K562 (cell line): ENCODE measurements around the gene HNRNPF. TPM values are rescaled to one million over a fixed set of nuclear protein-coding genes. Genes with fewer than 3 reads are reported as not detected.

Experiments used
- DMBX1 ChIP-seq: fragments of 250-450 bp; sonication (Bioruptor Pico); IDR thresholded peaks from 2 replicates; pipeline ENCODE4 v1.8.0; 2022; ENCODE audit warnings: inconsistent platforms, mild to moderate bottlenecking, moderate library complexity, borderline replicate concordance
- HDGF ChIP-seq: fragments of 450-650 bp; IDR thresholded peaks from 2 replicates; pipeline ENCODE4 v1.6.1; 2016
- NEUROD1 ChIP-seq: fragments of 150-350 bp; IDR thresholded peaks from 2 replicates; pipeline ENCODE4 v1.6.1; 2014; ENCODE audit warnings: borderline replicate concordance, low read length, low read depth; ENCODE audit not compliant: partially characterized antibody
- NR3C1 ChIP-seq: sonication (generic); formaldehyde crosslinking; IDR thresholded peaks from 2 replicates; pipeline ENCODE4 v1.8.1; 2022; ENCODE audit warnings: missing genetic modification reagents
- POLR2G ChIP-seq: fragments of 200-400 bp; formaldehyde crosslinking; IDR thresholded peaks from 2 replicates; pipeline ENCODE4 v1.6.1; 2017; ENCODE audit warnings: low read depth, mild to moderate bottlenecking, antibody characterized with exemption, low read length, moderate library complexity
- RBM17 ChIP-seq: fragments of 200-400 bp; formaldehyde crosslinking; IDR thresholded peaks from 2 replicates; pipeline ENCODE4 v1.6.1; 2017; ENCODE audit warnings: low read depth, mild to moderate bottlenecking, low read length, borderline replicate concordance
- SUPT5H ChIP-seq: fragments of 450-650 bp; IDR thresholded peaks from 2 replicates; pipeline ENCODE4 v1.6.1; 2016
- XRCC4 ChIP-seq: IDR thresholded peaks from one replicate; pipeline ENCODE4 v1.6.1; 2011; ENCODE audit not compliant: insufficient read depth, insufficient read length; ENCODE audit errors: extremely low read depth
- ZNF324 ChIP-seq: fragments of 250-450 bp; sonication (Bioruptor Pico); IDR thresholded peaks from 2 replicates; pipeline ENCODE4 v1.4.0; 2020; ENCODE audit warnings: mild to moderate bottlenecking
- ZNF699 ChIP-seq: fragments of 250-450 bp; sonication (Bioruptor Pico); IDR thresholded peaks from 2 replicates; pipeline ENCODE4 v1.8.0; 2021; ENCODE audit warnings: mild to moderate bottlenecking, moderate library complexity; ENCODE audit not compliant: insufficient replicate concordance
- polyA plus RNA-seq, 8 experiments: library from polyadenylated mRNA; depleted of rRNA in 4 of 8; stranded (reverse) in 5 of 8; unstranded in 3 of 8; fragments of >200 nt; fragmentation: Nextera tagmentation in 2 of 8; fragmentation: Illumina TruSeq in 1 of 8; extraction: Ambion mirVana in 2 of 8; extraction: Trizol in 1 of 8; gene quantifications; 2 replicates each; pipeline versions ENCODE4 v1.2.1 to v1.2.3, GENCODE V29; 2011 to 2014; ENCODE audit warnings: inconsistent platforms in 1 of 8, missing spikeins in 1 of 8
- total RNA-seq, 7 experiments: library from RNA; depleted of rRNA in 6 of 7; stranded (reverse); fragments of >200 nt in 6 of 7; fragmentation: Illumina TruSeq in 2 of 7; extraction: Trizol in 2 of 7; gene quantifications; 2 replicates each; pipeline versions ENCODE4 v1.2.1 to v1.2.3, GENCODE V29; 2011 to 2021; ENCODE audit warnings: low replicate concordance in 1 of 7
- TF ChIP-seq, protein P1 (sequence below), 2 experiments: fragments of 450-650 bp; IDR thresholded peaks; 2 replicates each; pipeline ENCODE4 v1.6.1; 2016
- TF ChIP-seq, protein P2 (sequence below), 2 experiments: fragments of 450-650 bp; IDR thresholded peaks; 2 replicates each; pipeline ENCODE4 v1.6.1; 2016; ENCODE audit warnings: mild to moderate bottlenecking in 2 of 2, borderline replicate concordance in 1 of 2, low read depth in 1 of 2, moderate library complexity in 1 of 2
- TF ChIP-seq, protein P3 (sequence below): fragments of 450-650 bp; formaldehyde crosslinking; IDR thresholded peaks from 2 replicates; pipeline ENCODE4 v1.4.0; 2022; ENCODE audit warnings: missing genetic modification characterization
- TF ChIP-seq, protein P4 (sequence below): fragments of 450-650 bp; conservative IDR thresholded peaks from 2 replicates; pipeline ENCODE4 v1.6.1; 2016; ENCODE audit warnings: missing genetic modification characterization, low read depth, mild to moderate bottlenecking, control low read depth, missing compliant biosample characterization
- TF ChIP-seq, protein P5 (sequence below): fragments of 250-450 bp; sonication (Bioruptor Pico); IDR thresholded peaks from 2 replicates; pipeline ENCODE4 v1.8.0; 2022; ENCODE audit warnings: moderate library complexity, mild to moderate bottlenecking, inconsistent platforms

The HNRNPF gene
- total and polyA plus RNA-seq, 9 of the 15 experiments (the other 6 are each of a cell fraction or from before 2014, with no cell fraction given), result 192 to 489 (median 416) TPM

DNA sequence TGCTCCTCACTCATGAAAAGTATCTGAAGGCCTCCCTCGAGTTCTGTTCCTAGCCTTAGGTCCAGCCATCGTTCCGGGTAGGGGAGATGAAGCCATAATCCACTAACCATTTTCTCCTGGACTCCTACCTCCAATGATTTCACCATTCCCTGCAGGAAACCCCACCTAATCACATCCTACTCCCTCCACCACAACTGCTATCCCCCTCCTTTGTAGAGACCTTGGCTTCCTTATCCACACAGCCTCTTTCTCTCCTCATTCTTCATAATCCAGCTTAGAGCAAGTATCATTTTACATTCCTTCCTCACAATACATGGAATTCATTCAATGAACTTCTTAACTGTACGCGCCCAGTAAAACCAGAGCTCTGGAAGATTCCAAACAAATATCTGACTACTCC is 18.7 kb downstream of the HNRNPF start (continued):
- TF ChIP-seq HDGF (0 out of 2 replicates have a peak, but pooled peaks have one; percentile 34), RBM17 (no peak), XRCC4 (no peak), NEUROD1 (no peak), NR3C1 (no peak), ZNF699 (no peak), SUPT5H (peak; percentile 76), POLR2G (0 out of 2 replicates have a peak, but pooled peaks have one; percentile 12), DMBX1 (CRISPR knock-in tag) (no peak), ZNF324 (CRISPR knock-in tag) (no peak)
- TF ChIP-seq, protein P1, sequence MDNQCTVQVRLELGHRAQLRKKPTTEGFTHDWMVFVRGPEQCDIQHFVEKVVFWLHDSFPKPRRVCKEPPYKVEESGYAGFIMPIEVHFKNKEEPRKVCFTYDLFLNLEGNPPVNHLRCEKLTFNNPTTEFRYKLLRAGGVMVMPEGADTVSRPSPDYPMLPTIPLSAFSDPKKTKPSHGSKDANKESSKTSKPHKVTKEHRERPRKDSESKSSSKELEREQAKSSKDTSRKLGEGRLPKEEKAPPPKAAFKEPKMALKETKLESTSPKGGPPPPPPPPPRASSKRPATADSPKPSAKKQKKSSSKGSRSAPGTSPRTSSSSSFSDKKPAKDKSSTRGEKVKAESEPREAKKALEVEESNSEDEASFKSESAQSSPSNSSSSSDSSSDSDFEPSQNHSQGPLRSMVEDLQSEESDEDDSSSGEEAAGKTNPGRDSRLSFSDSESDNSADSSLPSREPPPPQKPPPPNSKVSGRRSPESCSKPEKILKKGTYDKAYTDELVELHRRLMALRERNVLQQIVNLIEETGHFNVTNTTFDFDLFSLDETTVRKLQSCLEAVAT (IDR thresholded peaks at IDR 0.05), result 0 out of 4 replicates have a peak, but pooled peaks of 1 of the 2 experiments have one; percentile 38
- TF ChIP-seq, protein P2, sequence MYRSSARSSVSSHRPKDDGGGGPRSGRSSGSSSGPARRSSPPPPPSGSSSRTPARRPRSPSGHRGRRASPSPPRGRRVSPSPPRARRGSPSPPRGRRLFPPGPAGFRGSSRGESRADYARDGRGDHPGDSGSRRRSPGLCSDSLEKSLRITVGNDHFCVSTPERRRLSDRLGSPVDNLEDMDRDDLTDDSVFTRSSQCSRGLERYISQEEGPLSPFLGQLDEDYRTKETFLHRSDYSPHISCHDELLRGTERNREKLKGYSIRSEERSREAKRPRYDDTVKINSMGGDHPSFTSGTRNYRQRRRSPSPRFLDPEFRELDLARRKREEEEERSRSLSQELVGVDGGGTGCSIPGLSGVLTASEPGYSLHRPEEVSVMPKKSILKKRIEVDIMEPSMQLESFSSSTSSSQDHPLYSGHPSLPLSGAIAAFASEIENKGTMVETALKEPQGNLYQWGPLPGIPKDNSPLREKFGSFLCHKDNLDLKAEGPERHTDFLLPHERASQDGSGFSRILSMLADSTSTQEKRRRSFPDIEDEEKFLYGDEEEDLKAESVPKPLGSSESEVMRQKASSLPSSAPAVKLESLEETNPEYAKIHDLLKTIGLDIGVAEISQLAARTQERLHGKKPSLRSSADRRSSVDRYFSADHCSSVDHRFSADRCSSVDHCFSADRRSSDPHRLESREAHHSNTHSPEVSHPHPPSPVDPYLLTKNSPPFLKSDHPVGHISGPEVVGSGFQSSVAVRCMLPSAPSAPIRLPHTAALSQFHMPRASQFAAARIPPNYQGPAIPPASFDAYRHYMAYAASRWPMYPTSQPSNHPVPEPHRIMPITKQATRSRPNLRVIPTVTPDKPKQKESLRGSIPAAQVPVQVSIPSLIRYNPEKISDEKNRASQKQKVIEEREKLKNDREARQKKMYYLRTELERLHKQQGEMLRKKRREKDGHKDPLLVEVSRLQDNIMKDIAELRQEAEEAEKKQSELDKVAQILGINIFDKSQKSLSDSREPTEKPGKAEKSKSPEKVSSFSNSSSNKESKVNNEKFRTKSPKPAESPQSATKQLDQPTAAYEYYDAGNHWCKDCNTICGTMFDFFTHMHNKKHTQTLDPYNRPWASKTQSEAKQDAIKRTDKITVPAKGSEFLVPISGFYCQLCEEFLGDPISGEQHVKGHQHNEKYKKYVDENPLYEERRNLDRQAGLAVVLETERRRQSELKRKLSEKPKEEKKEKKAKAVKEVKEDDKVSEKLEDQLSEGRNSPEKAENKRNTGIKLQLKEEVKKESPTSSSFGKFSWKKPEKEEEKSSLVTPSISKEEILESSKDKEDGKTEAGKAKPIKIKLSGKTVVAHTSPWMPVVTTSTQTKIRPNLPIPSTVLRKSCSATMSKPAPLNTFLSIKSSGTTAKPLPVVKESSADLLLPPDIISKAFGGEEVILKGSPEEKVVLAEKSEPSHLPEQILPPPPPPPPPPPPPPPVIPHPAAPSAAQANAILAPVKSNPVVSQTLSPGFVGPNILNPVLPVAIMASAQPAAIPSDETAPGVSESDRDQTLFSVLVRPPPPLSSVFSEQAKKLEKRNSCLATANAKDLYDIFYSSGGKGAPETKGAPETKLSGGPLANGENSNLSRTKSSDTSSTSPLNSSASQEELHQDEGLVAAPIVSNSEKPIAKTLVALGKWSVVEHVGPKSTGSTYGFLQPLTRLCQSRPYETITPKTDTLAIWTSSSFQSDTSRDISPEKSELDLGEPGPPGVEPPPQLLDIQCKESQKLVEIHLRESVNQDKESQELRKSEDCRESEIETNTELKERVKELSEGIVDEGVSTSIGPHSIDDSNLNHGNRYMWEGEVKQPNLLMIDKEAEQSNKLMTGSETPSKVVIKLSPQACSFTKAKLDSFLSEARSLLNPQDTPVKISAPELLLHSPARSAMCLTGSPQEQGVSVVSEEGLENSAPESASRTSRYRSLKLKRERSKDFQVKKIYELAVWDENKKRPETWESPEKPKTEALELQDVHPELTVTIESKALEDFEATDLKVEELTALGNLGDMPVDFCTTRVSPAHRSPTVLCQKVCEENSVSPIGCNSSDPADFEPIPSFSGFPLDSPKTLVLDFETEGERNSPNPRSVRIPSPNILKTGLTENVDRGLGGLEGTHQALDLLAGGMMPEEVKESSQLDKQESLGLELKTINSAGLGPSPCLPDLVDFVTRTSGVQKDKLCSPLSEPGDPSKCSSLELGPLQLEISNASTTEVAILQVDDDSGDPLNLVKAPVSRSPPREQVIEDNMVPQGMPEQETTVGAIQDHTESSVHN (IDR thresholded peaks at IDR 0.05; ENCODE audit: borderline replicate concordance in 1 of 2, low read depth in 1 of 2), result no peak
- TF ChIP-seq, protein P3, sequence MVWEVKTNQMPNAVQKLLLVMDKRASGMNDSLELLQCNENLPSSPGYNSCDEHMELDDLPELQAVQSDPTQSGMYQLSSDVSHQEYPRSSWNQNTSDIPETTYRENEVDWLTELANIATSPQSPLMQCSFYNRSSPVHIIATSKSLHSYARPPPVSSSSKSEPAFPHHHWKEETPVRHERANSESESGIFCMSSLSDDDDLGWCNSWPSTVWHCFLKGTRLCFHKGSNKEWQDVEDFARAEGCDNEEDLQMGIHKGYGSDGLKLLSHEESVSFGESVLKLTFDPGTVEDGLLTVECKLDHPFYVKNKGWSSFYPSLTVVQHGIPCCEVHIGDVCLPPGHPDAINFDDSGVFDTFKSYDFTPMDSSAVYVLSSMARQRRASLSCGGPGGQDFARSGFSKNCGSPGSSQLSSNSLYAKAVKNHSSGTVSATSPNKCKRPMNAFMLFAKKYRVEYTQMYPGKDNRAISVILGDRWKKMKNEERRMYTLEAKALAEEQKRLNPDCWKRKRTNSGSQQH (CRISPR knock-in tag), result no peak
- TF ChIP-seq, protein P4, sequence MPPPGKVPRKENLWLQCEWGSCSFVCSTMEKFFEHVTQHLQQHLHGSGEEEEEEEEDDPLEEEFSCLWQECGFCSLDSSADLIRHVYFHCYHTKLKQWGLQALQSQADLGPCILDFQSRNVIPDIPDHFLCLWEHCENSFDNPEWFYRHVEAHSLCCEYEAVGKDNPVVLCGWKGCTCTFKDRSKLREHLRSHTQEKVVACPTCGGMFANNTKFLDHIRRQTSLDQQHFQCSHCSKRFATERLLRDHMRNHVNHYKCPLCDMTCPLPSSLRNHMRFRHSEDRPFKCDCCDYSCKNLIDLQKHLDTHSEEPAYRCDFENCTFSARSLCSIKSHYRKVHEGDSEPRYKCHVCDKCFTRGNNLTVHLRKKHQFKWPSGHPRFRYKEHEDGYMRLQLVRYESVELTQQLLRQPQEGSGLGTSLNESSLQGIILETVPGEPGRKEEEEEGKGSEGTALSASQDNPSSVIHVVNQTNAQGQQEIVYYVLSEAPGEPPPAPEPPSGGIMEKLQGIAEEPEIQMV (tag), result no peak
- TF ChIP-seq, protein P5, sequence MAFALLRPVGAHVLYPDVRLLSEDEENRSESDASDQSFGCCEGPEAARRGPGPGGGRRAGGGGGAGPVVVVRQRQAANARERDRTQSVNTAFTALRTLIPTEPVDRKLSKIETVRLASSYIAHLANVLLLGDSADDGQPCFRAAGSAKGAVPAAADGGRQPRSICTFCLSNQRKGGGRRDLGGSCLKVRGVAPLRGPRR, result 0 out of 2 replicates have a peak, but pooled peaks have one; percentile 25
